H1 (cell line): Measurements from ENCODE around the gene EPHA1. TPM values are rescaled to one million over a fixed set of nuclear protein-coding genes. Genes with fewer than 3 reads are reported as not detected.

Experiments
- CTCF ChIA-PET: fragments of 300-600 bp; sonication (Branson Sonifier 250); formaldehyde crosslinking; loops from one replicate; lab custom pipeline; 2021; ENCODE audit not compliant: partially characterized antibody; lab: Charles Lee
- POLR2A ChIA-PET: fragments of 300-600 bp; sonication (Branson Sonifier 250); formaldehyde crosslinking; loops from one replicate; lab custom pipeline; 2021; ENCODE audit warnings: inconsistent platforms; ENCODE audit not compliant: partially characterized antibody; lab: Charles Lee
- DNase-seq, 2 experiments: peaks; one replicate each; pipeline versions ENCODE4 v3.0.0 to v3.0.0-alpha.2; 2010 to 2022; ENCODE audit warnings: low spot score in 2 of 2, low read depth in 1 of 2, mixed read lengths in 1 of 2
- FAIRE-seq: peaks from 2 replicates; lab custom pipeline; 2011; peaks lifted over from hg19 to GRCh38; lab: Jason Lieb, UNC
- H2AFZ ChIP-seq: 2 replicates; pipeline ENCODE4 v1.8.1; 2012; ENCODE audit warnings: low read length, inconsistent platforms
- H2AK5ac ChIP-seq: 2 replicates; pipeline ENCODE4 v1.6.1; 2013; ENCODE audit warnings: low read depth, low read length
- H2BK120ac ChIP-seq: replicated peaks from 2 replicates; pipeline ENCODE3; 2013; ENCODE audit warnings: low read depth, low read length, inconsistent platforms
- H2BK12ac ChIP-seq: 2 replicates; pipeline ENCODE4 v1.6.1; 2013; ENCODE audit warnings: low read depth, low read length
- H2BK15ac ChIP-seq: 2 replicates; pipeline ENCODE4 v1.6.1; 2013; ENCODE audit warnings: low read length
- H2BK20ac ChIP-seq: 2 replicates; pipeline ENCODE4 v1.6.1; 2013; ENCODE audit warnings: low read length
- H2BK5ac ChIP-seq: 2 replicates; pipeline ENCODE4 v1.6.1; 2013; ENCODE audit warnings: low read depth, low read length
- H3K14ac ChIP-seq: 2 replicates; pipeline ENCODE4 v1.6.1; 2013; ENCODE audit warnings: inconsistent platforms; ENCODE audit not compliant: insufficient read length
- H3K18ac ChIP-seq: 2 replicates; pipeline ENCODE4 v1.6.1; 2013; ENCODE audit warnings: low read length; ENCODE audit errors: extremely low read depth
- H3K23ac ChIP-seq: 2 replicates; pipeline ENCODE4 v1.6.1; 2013; ENCODE audit warnings: inconsistent platforms; ENCODE audit not compliant: insufficient read length
- H3K23me2 ChIP-seq: 2 replicates; pipeline ENCODE4 v1.6.1; 2013; ENCODE audit warnings: low read depth, low read length
- H3K27ac ChIP-seq: 2 replicates; pipeline ENCODE4 v1.6.1; 2011; ENCODE audit warnings: low read depth, low read length, inconsistent platforms
- H3K27me3 ChIP-seq, 4 experiments: replicated peaks in 1 of 4; 1 replicate in 1 of 4; 2 replicates in 3 of 4; pipeline versions ENCODE4 v1.6.1 to v1.8.1; 2011 to 2013; ENCODE audit warnings: low read length in 3 of 4, mild to moderate bottlenecking in 3 of 4, inconsistent platforms in 2 of 4, mixed read lengths in 2 of 4, moderate library complexity in 1 of 4; ENCODE audit not compliant: control insufficient read depth in 3 of 4, insufficient read depth in 3 of 4; ENCODE audit errors: extremely low read depth in 1 of 4
- H3K36me3 ChIP-seq, 4 experiments: 2 replicates each; pipeline versions ENCODE4 v1.6.1 to v1.8.1; 2011 to 2013; ENCODE audit warnings: mild to moderate bottlenecking in 4 of 4, low read length in 3 of 4, moderate library complexity in 2 of 4, control low read depth in 1 of 4, inconsistent platforms in 1 of 4; ENCODE audit not compliant: insufficient read depth in 4 of 4, control insufficient read depth in 2 of 4
- H3K4ac ChIP-seq: replicated peaks from 2 replicates; pipeline ENCODE3; 2013; ENCODE audit warnings: low read length, low read depth, mixed read lengths, inconsistent platforms; ENCODE audit not compliant: insufficient read length
- H3K4me1 ChIP-seq, 4 experiments: replicated peaks in 1 of 4; 1 replicate in 1 of 4; 2 replicates in 3 of 4; pipeline versions ENCODE4 v1.6.1 to v1.8.1; 2011 to 2013; ENCODE audit warnings: low read length in 3 of 4, inconsistent platforms in 2 of 4, mixed read lengths in 1 of 4; ENCODE audit not compliant: insufficient read depth in 4 of 4, control insufficient read depth in 3 of 4
- H3K4me2 ChIP-seq, 2 experiments: 2 replicates each; pipeline versions ENCODE4 v1.6.1 to v1.8.1; 2011 to 2013; ENCODE audit warnings: low read depth in 2 of 2, low read length in 2 of 2, control low read depth in 1 of 2, inconsistent platforms in 1 of 2, mild to moderate bottlenecking in 1 of 2; ENCODE audit not compliant: insufficient read depth in 1 of 2
- H3K4me3 ChIP-seq, 4 experiments: fragments of 200-600, 300-600 bp in 1 of 4; sonication (generic), shearing (Covaris generic), sonication (Bioruptor Twin) in 1 of 4; 2 replicates each; pipeline versions ENCODE4 v1.5.1 to v1.8.1; 2011 to 2016; ENCODE audit warnings: low read length in 4 of 4, low read depth in 3 of 4, control low read depth in 2 of 4, inconsistent platforms in 2 of 4, mild to moderate bottlenecking in 2 of 4, mixed read lengths in 1 of 4, moderate library complexity in 1 of 4; ENCODE audit not compliant: insufficient read depth in 2 of 4; ENCODE audit errors: extremely low read depth in 1 of 4
- H3K56ac ChIP-seq: replicated peaks from 2 replicates; pipeline ENCODE3; 2013; ENCODE audit warnings: low read depth, mild to moderate bottlenecking, mixed read lengths, low read length, inconsistent platforms; ENCODE audit not compliant: insufficient read length
- H3K79me1 ChIP-seq: 2 replicates; pipeline ENCODE4 v1.6.1; 2013; ENCODE audit warnings: low read depth, low read length, control low read depth
- H3K79me2 ChIP-seq, 2 experiments: 2 replicates each; pipeline versions ENCODE4 v1.6.1 to v1.8.1; 2012 to 2013; ENCODE audit warnings: low read length in 2 of 2, mild to moderate bottlenecking in 2 of 2, inconsistent platforms in 1 of 2; ENCODE audit not compliant: insufficient read depth in 2 of 2, control insufficient read depth in 1 of 2
- H3K9ac ChIP-seq, 4 experiments: replicated peaks in 1 of 4; 1 replicate in 1 of 4; 2 replicates in 3 of 4; pipeline versions ENCODE4 v1.6.1 to v1.8.1; 2011 to 2013; ENCODE audit warnings: low read depth in 3 of 4, low read length in 3 of 4, control low read depth in 2 of 4, mild to moderate bottlenecking in 2 of 4, moderate library complexity in 2 of 4, inconsistent platforms in 1 of 4; ENCODE audit errors: extremely low read depth in 1 of 4
- H3K9me3 ChIP-seq, 2 experiments: 2 replicates each; pipeline versions ENCODE4 v1.6.1 to v1.8.1; 2012 to 2013; ENCODE audit warnings: mild to moderate bottlenecking in 2 of 2, moderate library complexity in 2 of 2, control low read depth in 1 of 2, inconsistent platforms in 1 of 2, low read depth in 1 of 2, low read length in 1 of 2, mixed read lengths in 1 of 2; ENCODE audit not compliant: insufficient read depth in 2 of 2
- H4K20me1 ChIP-seq, 2 experiments: replicated peaks in 1 of 2; 2 replicates each; pipeline versions ENCODE3 to v1.8.1; 2011 to 2013; ENCODE audit warnings: inconsistent platforms in 2 of 2, low read length in 2 of 2, mild to moderate bottlenecking in 1 of 2; ENCODE audit not compliant: insufficient read depth in 2 of 2, control insufficient read depth in 1 of 2
- H4K5ac ChIP-seq: 2 replicates; pipeline ENCODE4 v1.6.1; 2013; ENCODE audit warnings: low read length, low read depth, mixed read lengths, inconsistent platforms; ENCODE audit not compliant: insufficient read length
- H4K8ac ChIP-seq: 2 replicates; pipeline ENCODE4 v1.8.0; 2013; ENCODE audit warnings: mild to moderate bottlenecking, moderate library complexity, low read length, inconsistent platforms; ENCODE audit not compliant: insufficient read depth; ENCODE audit errors: extremely low read depth
- H4K91ac ChIP-seq: replicated peaks from 2 replicates; pipeline ENCODE3; 2013; ENCODE audit warnings: low read length, mixed read lengths, inconsistent platforms; ENCODE audit not compliant: insufficient read length
- BRCA1 ChIP-seq: IDR thresholded peaks from 2 replicates; pipeline ENCODE4 v1.6.1; 2012; ENCODE audit warnings: low read depth, low read length, improper control_type of control experiment
- RAD21 ChIP-seq, 2 experiments: IDR thresholded peaks in 1 of 2; conservative IDR thresholded peaks in 1 of 2; 2 replicates each; pipeline ENCODE4 v1.6.1; 2011; ENCODE audit warnings: low read depth in 2 of 2, low read length in 2 of 2, improper control_type of control experiment in 1 of 2, inconsistent platforms in 1 of 2, mild to moderate bottlenecking in 1 of 2, moderate library complexity in 1 of 2
- WGBS, 2 experiments: shearing (Covaris generic) in 1 of 2; methylation state at CpG; one replicate each; pipeline versions ENCODE4 v1.1.6 to v1.1.7; 2013 to 2015; ENCODE audit warnings: low lambda C conversion rate in 2 of 2, mixed read lengths in 2 of 2, inconsistent platforms in 1 of 2, low coverage in 1 of 2, missing lambda C conversion rate in 1 of 2; ENCODE audit not compliant: insufficient replicate concordance in 2 of 2, insufficient coverage in 1 of 2, insufficient read length in 1 of 2; ENCODE audit errors: extremely low coverage in 1 of 2, missing lambda C conversion rate in 1 of 2; 5-methylcytosine and 5-hydroxymethylcytosine counted together
- polyA plus RNA-seq, 7 experiments: library from polyadenylated mRNA; depleted of rRNA in 3 of 7; stranded (reverse) in 5 of 7; unstranded in 2 of 7; fragments of >200 nt in 5 of 7; fragments of 200-250 nt in 2 of 7; gene quantifications; 1 replicate in 5 of 7; 2 replicates in 1 of 7; 4 replicates in 1 of 7; pipeline versions ENCODE4 v1.2.1 to v1.2.3, GENCODE V29; 2011 to 2013; ENCODE audit warnings: missing spikeins in 2 of 7, mixed read lengths in 2 of 7
- total RNA-seq: library from RNA; stranded (reverse); fragmentation: NEBNext Ultra II Directional; extraction: Animal tissue kit (Norgen Biotek cat#: 25700); gene quantifications from 2 replicates; pipeline ENCODE4 v1.2.1, GENCODE V29; 2021
- TF ChIP-seq, protein P1 (sequence below), 3 experiments: IDR thresholded peaks; 1 replicate in 2 of 3; 2 replicates in 1 of 3; pipeline versions ENCODE4 v1.5.1 to v1.6.1; 2011; ENCODE audit warnings: low read length in 3 of 3, mild to moderate bottlenecking in 3 of 3, inconsistent platforms in 2 of 3, low read depth in 1 of 3, moderate library complexity in 1 of 3; ENCODE audit not compliant: insufficient read depth in 1 of 3; ENCODE audit errors: control extremely low read depth in 1 of 3

EPHA1 gene
- total and polyA plus RNA-seq, 2 of the 8 experiments (the other 6 are each of a cell fraction or from before 2014, with no cell fraction given), result 86.5 to 133 TPM

DNA sequence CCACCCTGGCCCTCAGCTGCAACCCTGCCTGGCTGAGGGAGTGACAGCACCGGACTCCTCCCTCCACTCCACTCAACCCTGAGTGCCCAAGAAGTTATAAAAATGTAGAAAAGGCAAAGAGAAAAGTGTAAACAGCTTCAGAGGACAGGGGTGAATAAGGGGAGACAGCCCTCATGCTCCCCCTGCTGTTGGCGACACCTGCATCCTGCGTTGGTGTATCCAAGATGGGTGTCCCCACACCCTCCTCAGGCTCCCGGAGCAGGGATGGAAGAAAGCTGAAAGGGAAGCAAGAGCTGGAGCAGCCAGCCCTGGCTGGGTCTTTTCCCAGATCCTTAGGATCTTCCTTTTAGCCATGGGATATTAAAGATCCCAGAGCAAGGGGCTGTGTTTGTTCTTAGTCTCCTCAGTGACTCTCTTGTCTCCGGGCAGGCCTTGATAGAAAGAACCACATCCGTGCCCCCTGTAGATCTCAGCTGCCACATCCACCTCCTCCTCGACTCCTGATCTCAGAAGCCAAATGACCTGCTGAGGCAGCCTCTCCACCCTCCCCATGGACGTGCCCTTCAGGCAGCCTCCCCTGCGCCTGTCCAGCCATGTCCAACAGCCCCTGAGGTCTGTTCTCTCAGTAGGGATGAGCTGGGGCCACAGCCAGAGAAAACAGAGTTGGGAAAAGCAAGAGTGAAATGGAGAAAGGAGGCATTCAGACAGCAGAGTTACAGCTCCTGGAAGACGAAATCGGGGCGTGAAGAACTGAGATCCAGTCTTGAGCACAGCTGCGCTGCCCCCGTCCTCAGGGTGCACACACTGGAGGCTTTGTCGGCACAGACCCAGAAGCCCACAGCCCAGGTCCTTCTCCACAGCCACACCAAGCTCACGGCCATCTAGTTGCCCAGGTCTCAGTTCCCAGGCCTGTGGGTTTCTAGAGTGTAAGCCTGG is 52.9 kb downstream of the EPHA1 start:
- no peak overlapping the region for H4K91ac ChIP-seq
- TF ChIP-seq, protein P1, sequence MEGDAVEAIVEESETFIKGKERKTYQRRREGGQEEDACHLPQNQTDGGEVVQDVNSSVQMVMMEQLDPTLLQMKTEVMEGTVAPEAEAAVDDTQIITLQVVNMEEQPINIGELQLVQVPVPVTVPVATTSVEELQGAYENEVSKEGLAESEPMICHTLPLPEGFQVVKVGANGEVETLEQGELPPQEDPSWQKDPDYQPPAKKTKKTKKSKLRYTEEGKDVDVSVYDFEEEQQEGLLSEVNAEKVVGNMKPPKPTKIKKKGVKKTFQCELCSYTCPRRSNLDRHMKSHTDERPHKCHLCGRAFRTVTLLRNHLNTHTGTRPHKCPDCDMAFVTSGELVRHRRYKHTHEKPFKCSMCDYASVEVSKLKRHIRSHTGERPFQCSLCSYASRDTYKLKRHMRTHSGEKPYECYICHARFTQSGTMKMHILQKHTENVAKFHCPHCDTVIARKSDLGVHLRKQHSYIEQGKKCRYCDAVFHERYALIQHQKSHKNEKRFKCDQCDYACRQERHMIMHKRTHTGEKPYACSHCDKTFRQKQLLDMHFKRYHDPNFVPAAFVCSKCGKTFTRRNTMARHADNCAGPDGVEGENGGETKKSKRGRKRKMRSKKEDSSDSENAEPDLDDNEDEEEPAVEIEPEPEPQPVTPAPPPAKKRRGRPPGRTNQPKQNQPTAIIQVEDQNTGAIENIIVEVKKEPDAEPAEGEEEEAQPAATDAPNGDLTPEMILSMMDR (IDR thresholded peaks at IDR 0.05; ENCODE audit: control extremely low read depth in 1 of 3, insufficient read depth in 1 of 3, low read depth in 1 of 3, low read length in 3 of 3), result peak; percentile 24 to 54 (median 39); a peak in 3 of 4 replicates
- TF ChIP-seq RAD21 (IDR thresholded peaks at IDR 0.05 in 1 of 2, conservative IDR thresholded peaks at IDR 0.05 in 1 of 2; ENCODE audit: low read depth in 2 of 2, low read length in 2 of 2) (peak in 1 of 2 experiments; percentile 10; a peak in 1 of 4 replicates), BRCA1 (no peak)
- no peak overlapping the region for H2BK20ac ChIP-seq
- no peaks in the 10 kb centered on the region for H3K9me3 ChIP-seq
- no peak overlapping the region for H3K27ac ChIP-seq
- no peak overlapping the region for H4K8ac ChIP-seq
- H3K79me2 ChIP-seq, result no peaks in the 10 kb centered on the region
- no peaks in the 10 kb centered on the region for H3K27me3 ChIP-seq
- H3K56ac ChIP-seq, result no peak overlapping the region
- no peak overlapping the region for H2BK120ac ChIP-seq
- DNase-seq, result no peak
- H4K20me1 ChIP-seq, result no peaks in the 10 kb centered on the region
- FAIRE-seq, result no peak
- no peaks in the 10 kb centered on the region for H3K79me1 ChIP-seq
- no peak overlapping the region for H3K18ac ChIP-seq
- H3K4me1 ChIP-seq, result peaks cover 0 to 8% (median 4%) of the 10 kb centered on the region in 4 experiments; a peak in 4 of 7 replicates
- H4K5ac ChIP-seq, result no peak overlapping the region
- H2BK12ac ChIP-seq, result no peak overlapping the region
- peaks cover 2 to 35% (median 16%) of the 10 kb centered on the region in 4 experiments; a peak in 6 of 8 replicates for H3K36me3 ChIP-seq
- H3K9ac ChIP-seq, result no peak overlapping the region
- no peak overlapping the region for H2BK15ac ChIP-seq
- 89% methylated on average over 16 of the region's 16 CpGs; no CpG with 5 or more reads in 1 of the 2 experiments for WGBS, 2 experiments
- no peak overlapping the region for H3K14ac ChIP-seq
- H3K4ac ChIP-seq, result no peak overlapping the region
- CTCF ChIA-PET, result interaction anchor here (0.8 to 7.1 kb wide), 27 partner anchors 9 to 381 kb away, joined by 3 to 43 read pairs (median 4); partner anchors contain the start of gene CLCN1
- POLR2A ChIA-PET, result interaction anchor here (0.7 to 5.5 kb wide), 15 partner anchors 10 to 67 kb away, joined by 3 to 39 read pairs (median 3); partner anchors contain the start of gene CASP2
- no peak overlapping the region; the same call in 1 of the 2 replicates for H2BK5ac ChIP-seq
- no peak overlapping the region for H3K4me3 ChIP-seq
- H2AFZ ChIP-seq, result no peak overlapping the region
- 0 out of 2 replicates have a peak, but pooled peaks cover 3% of the 10 kb centered on the region for H3K23me2 ChIP-seq
- H3K4me2 ChIP-seq, result no peak overlapping the region
- no peak overlapping the region for H2AK5ac ChIP-seq
- H3K23ac ChIP-seq, result no peak overlapping the region
